DMS53 treated with DMSO at 0.1 percent for 48 hours (cell line): ENCODE measurements around the gene PCSK9.
A peak's percentile ranks its signal among the peaks of the same experiment; 100 is the strongest.

Experiments used
- DNase-seq: peaks from one replicate; lab custom pipeline; 2025; ENCODE audit not compliant: unreplicated experiment; lab: John Stamatoyannopoulos, UW

PCSK9 gene

DNA sequence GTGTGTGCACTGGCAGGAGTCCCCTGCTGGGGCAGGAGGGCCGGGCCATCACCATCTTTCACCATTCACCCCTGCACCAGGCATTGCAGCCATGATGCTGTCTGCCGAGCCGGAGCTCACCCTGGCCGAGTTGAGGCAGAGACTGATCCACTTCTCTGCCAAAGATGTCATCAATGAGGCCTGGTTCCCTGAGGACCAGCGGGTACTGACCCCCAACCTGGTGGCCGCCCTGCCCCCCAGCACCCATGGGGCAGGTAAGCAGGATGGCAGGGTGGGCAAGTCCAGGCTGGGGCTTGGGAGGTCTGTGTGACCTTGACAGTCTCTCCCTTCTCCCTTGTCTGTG, 18.6 kb downstream of the PCSK9 start:
- no peak for DNase-seq

DNA sequence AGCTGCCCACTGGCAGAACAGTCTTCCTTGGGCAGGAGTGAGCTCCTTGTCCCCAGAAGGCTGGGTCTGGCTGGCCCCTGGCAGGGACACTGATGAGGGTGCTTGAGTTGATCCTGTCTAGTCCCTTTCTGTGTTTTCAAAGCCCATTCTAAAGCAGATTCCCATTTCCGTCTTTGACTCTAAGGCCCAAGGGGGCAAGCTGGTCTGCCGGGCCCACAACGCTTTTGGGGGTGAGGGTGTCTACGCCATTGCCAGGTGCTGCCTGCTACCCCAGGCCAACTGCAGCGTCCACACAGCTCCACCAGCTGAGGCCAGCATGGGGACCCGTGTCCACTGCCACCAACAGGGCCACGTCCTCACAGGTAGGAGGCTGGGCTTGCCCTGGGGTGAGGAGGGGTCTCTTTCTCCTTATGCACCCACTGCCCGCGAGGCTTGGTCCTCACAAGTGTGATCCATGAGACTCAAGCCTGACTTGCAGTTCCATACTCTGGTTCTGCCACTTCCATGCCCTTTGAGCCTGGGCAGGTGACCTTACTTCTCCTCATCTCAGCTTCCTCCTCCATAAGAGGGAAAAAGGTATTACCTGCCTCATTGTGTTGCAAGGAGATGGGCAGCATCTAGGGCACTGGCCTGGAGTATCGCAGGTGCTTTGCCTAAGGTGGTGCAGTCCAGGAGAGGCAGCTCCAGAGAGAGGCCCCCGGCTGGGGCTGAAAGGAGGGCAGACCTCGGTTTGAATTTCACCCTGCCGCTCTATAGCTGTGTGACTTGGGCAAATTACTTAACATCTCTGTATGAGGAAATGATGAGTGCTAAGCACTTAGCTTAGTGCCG, 20.2 kb downstream of the PCSK9 start:
- DNase-seq, result no peak

DNA sequence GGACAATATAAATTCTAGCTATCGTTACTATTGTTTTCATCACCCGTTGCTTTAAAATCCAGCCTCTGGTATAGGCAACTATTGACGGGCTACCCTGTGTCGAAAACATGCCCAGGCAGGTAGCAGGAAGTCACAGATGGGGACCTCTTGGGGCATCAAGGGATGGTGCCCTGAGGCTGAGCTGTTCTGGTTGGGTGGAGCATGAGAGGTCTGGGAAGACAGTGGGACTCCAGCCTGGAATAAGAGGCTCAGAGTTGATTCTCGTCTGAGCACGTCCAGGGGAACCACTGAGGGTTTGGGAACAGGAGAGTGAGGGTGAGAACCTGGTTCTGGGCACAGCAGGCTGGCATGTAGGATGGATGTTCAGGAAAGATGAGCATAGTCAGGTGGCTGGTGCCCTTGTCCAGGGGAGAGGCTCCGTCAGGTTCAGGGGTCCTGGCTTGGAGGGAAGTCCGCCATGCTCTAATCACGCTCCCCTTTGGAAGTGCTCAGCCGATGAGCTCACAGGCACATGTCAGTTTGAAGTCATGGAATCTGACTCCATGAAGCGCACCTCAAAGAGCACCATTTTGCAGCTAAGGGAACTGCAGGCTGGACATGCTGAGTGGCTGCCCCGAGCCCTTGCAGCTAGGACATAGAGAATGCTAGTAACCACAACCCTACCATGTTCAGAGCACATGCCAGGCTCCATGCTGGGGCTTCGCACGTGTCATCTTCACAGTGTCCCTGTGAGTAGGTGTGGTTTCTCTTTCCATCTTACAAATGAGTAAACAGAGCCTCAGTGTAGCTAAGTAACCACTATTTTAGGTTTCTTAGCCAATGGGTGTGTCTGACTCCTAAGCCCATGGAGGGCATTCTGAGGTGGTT, 21.0 kb downstream of the PCSK9 start:
- no peak for DNase-seq

DNA sequence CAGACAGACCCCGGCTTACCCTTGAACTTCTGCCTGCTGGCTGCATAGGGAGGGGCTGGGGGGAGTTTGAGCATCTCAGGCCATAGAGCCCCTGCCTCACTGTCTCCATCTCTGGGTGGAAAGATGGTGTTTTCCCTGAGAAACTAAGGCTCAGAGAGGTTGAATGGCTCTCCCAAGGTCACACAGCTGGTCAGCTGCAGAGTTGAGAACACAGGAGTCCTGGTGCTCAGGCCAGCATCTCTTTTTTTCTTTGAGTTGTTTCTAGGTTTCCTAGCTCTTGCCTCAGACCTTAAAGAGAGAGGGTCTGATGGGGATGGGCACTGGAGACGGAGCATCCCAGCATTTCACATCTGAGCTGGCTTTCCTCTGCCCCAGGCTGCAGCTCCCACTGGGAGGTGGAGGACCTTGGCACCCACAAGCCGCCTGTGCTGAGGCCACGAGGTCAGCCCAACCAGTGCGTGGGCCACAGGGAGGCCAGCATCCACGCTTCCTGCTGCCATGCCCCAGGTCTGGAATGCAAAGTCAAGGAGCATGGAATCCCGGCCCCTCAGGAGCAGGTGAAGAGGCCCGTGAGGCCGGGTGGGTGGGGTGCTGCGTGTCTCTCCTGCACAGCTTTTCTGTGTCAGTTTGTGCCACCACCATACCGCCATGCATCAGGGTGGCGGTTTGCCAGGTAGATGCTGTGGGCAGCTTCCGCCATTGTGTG, 21.8 kb downstream of the PCSK9 start:
- no peak for DNase-seq

DNA sequence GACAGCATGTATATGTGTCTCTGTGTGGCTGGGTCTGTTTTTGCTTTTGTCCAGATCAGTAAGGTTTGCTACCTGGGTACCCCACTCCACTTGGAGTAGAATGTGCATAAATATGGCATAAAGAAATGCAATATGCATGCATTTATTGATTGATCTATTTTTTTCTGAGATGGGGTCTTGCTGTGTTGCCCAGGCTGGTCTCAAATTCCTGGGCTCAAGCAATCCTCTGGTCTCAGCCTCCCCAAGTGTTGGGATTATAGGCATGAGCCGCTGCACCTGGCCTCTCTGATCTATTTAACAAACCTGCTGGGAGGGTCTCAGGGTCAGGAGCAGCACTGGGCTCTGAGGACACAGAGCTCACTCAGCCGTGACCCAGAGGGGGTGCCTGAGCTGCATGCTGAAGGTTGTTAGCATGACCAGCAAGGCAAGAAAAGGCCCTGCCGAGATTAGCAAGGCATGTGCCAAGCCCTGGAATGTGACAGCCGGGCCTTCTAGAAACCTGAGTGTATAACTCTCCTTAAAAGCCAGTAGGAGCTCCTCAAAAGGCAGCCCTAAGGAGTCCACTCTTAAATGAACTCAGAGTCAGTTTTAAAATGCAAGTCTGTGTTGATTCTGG, 22.5 kb downstream of the PCSK9 start:
- DNase-seq, result no peak

DNA sequence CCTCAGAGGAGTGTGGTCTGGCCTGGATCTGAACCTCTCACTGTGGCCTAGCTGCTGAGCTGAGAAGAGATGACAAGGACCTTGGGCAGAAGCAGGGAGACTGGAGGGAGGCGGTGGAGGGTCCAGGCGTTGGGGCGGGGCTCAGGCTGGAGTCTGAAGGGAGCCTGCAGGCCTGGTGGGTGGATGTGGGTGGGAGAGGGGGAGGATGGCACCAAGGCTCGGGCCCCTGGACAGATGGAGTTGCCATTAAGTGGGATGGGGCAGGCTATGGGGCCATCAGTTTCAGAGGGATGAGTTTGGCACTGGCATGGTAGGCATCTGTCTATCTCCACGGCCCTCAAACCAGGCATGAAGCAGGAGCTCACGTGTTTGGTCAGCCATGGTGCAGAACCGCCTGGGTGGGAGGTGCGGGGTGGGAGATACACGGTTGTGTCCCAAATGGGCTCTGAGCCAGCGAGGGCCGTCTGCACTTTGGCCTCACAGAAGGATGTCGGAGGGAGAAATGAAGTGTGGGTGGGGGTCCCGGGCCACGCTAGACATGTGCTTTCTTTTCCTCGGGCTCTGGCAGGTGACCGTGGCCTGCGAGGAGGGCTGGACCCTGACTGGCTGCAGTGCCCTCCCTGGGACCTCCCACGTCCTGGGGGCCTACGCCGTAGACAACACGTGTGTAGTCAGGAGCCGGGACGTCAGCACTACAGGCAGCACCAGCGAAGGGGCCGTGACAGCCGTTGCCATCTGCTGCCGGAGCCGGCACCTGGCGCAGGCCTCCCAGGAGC, 23.6 kb downstream of the PCSK9 start:
- no peak for DNase-seq

DNA sequence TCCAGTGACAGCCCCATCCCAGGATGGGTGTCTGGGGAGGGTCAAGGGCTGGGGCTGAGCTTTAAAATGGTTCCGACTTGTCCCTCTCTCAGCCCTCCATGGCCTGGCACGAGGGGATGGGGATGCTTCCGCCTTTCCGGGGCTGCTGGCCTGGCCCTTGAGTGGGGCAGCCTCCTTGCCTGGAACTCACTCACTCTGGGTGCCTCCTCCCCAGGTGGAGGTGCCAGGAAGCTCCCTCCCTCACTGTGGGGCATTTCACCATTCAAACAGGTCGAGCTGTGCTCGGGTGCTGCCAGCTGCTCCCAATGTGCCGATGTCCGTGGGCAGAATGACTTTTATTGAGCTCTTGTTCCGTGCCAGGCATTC, 24.2 kb downstream of the PCSK9 start:
- no peak for DNase-seq

DNA sequence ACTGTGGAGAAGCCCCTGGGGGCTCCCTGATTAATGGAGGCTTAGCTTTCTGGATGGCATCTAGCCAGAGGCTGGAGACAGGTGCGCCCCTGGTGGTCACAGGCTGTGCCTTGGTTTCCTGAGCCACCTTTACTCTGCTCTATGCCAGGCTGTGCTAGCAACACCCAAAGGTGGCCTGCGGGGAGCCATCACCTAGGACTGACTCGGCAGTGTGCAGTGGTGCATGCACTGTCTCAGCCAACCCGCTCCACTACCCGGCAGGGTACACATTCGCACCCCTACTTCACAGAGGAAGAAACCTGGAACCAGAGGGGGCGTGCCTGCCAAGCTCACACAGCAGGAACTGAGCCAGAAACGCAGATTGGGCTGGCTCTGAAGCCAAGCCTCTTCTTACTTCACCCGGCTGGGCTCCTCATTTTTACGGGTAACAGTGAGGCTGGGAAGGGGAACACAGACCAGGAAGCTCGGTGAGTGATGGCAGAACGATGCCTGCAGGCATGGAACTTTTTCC, 24.8 kb downstream of the PCSK9 start:
- peak; percentile 34 for DNase-seq

DNA sequence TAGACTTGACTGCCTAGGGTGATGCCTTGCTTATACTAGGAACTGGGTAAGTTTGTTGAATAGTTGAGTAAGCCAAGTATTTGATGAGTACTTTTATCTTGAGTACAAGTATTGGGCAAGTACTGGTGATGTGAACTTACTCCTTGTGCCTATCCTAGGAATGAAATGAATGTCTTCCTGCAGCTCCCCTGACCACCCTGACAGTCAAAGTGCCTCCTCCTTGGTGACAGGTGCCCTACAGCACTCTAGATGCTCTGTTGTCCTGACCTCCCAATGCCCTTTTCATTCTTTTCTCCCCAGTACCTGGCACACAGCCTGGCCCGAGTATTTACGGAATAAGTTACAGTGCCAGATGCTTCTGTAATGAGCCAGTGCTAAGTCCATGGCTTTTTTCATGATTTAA, 25.5 kb downstream of the PCSK9 start:
- DNase-seq, result no peak

DNA sequence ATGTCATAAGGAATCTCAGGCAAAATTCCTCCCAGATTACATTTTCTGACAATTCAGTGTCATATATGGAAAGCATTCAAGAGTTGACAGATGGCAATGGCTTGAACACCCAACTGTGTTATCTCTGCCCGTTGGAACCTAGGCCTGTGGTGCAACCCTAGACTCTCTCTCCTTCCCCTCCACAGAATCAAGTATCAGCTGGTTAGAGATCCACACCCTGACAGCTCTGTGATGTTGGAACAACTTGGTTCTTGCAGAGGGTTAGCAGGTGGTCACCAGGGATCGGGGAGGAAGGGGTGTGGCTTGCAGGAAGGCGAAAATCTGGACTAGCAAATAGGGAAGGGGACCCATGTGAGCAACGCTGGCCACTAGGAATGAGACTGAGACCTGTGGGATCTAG, 26.3 kb downstream of the PCSK9 start:
- no peak for DNase-seq

DNA sequence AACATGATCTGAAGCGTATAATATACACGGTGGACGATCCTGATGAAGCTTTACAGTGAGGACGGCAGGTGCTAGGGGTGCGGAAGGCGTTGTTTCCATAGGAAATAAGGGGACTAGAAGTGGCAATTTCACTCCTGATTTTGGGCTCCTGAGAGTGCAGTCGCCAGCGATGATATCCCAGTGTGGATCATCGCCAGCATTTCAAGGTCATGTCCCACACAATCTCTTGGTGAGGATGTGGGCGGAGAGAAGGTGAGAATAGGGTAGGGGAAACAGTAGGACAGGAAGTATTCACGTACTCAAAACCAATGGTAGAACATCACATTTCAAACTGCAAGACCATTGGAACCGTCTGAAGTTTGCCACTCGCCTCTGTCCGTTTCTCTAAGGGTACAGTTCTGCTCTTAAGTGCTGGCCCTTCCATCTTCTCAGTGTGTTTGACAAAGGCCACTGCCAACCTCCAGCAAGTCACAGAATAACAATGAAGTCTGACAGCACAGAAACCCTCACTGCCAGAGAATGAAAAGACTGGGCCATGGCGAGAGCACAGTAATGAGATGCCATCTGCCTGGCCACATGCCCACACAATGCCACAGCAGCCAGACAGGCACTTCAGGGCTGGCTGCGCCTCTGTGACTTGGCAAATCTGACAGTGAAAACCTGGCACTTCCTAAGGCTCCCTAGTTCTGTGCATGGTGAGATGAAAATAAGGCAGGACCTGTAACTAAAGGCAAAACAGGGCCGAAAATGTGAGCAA, 27.9 kb downstream of the PCSK9 start:
- DNase-seq, result no peak

DNA sequence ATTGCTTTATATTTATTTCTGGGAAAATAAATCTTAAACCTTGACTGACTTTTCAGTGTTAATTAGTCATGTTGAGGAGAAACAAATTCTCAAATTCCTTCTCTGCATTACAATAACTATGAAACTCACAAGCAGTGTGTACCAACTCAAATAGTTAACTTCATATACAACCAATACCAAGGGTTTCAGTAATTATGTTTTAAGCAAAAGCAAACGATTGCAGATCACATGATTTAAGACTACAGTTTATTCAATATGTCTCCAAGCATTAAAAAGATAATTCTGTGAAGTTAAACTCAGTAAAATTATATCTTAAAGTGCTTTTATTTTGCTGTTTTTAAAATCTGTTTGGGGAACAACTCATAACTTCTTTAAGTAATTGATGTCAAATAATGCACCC, 28.6 kb downstream of the PCSK9 start:
- DNase-seq, result no peak

DNA sequence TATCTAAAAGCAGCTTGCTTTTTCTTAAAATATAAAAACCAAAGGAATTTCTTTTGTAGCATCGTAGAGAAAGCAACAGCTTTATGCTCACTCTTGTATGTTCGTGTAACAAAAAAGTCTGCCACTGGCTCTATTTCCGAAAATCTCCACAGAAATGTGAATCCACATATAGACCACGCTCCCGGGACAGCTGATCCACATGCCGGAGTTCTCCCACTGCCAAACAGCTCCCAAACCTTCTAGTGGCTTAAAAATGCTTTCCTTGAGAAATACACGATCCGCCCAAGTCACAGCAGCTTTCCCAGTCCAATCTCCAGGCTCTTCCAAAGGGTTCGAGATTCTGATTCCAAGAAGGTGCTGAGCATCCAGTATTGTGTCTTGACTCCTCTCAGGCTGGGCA, 29.3 kb downstream of the PCSK9 start:
- DNase-seq, result no peak

DNA sequence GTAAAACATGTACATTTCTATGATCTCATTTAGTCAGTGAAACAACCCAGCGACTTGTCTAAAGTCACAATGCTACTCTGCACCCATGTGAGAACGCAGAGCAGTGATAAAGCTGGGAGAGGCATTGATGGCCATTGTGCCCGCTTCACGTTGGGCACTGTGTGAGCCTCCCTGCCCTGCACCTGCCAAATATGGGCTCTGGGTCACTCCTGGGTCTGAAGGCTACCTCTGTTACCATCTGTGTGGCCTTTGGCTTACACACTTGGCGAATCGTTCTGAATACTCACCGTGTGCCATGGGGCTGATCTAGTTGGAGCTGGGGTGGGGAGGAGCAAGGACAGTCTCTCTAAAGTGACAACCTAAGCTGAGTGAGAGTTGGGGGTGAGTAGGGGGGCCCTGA, 29.9 kb downstream of the PCSK9 start:
- no peak for DNase-seq

DNA sequence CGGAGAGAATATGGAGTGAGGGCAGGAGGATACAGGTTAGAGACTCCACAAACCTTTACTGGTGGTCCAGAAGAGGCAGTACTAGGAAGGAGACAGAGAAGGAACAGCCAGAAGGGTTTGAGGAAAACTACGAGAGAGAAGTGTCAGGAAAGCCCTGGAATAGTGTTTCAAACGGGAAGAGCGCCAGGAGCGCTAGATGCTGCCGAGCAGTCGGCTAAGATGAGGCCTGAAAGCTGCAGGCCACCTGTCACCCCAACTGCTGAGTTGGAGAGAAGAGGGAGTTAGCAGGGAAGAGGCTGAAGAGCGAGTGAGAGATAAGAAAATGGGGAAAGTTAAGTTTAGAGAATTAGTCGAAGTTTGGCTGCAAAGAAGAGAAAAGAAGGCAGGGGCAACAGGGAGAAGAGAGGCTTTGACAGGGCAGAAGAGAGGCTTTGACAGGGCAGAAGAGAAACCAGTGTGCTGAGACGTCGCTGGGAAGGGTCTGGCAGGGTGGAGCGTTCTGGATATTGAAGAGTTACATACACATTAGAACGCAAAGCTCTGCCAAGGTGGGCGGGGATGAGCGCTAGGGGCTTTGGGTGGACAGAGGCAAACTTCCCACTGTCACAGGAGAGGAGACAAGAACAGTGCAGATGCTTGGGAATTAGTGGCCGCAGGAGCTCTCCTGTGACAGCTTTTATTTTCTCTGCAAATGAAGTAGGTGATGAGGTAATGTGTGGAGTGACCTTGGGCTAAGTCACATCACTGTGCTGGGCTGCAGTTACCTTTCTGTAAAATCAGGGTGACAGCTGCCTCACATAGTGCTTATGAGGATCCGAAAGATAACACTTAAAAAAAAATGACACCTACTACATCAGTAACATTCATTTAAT, 31.2 kb downstream of the PCSK9 start:
- no peak for DNase-seq

DNA sequence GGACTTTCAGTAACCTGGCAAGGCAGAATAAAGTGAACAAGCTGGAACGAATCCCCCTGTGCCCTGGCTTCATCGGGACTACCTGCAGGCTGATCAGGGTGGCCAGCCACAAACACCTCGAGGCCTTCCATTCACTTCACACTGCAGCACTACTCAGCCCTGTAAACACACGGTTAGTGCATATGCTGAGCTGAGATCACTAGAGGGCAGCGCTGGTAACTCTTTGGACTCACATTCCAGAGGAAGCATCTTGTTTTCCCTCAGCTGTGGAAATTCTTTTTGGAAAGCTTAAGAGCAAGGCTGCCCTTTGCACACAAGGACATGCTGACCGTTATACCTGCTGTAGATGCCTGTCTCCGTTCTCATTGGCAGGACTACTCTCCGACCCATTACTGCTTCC, 32.1 kb downstream of the PCSK9 start:
- peak; percentile 34 for DNase-seq

DNA sequence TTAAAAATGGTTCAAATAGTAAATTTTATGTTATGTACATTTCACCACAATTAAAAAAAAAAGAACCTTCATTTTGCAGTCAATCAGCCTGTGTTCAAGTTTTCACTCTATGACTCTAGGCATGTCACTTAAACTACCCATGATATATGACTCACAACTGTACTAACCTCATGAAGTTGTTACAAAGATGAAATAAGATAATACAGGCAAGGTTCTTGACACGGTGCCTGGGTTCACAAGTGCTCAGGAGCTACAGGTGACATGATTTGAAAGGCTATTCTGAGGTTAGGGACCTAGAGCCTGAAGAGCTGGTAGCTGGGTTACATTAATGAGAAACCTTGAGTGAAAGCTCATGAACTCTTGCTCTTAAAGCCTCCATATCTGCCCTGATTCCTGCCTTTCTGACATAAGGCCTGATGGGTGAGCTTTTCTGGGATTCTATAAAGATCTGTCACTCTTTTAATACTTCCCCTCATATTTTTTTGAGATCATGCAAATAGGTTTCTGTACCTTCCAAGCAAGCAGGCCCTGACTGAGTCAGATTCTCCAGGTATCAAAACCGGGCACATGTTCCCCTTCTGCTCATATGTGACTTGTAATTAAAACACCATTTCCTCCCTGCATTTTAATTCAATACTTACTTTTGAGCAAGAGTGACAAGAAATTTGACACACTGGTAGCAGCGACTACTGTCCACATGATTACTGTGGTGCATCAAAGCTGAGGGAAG, 34.0 kb downstream of the PCSK9 start:
- DNase-seq, result peak; percentile 16

DNA sequence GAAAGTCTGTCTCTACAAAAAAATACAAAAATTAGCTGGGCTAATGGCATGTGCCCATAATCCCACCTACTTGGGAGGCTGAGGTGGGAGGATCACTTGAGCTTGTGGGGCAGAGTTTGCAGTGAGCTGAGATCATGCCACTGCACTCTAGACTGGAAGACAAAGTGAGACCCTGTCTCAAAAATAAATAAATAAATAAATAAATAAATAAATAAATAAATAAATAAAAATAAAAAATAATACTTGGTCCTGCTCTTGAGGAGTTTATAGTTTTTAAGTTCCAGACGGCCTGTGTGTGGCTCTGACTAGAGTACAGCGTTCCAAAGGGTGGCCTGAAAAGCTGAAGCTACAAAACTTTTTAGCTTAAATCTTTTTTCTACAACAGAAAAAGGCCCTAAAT, 35.1 kb downstream of the PCSK9 start:
- no peak for DNase-seq
